ENCODE data around the gene BANF2.

DNA sequence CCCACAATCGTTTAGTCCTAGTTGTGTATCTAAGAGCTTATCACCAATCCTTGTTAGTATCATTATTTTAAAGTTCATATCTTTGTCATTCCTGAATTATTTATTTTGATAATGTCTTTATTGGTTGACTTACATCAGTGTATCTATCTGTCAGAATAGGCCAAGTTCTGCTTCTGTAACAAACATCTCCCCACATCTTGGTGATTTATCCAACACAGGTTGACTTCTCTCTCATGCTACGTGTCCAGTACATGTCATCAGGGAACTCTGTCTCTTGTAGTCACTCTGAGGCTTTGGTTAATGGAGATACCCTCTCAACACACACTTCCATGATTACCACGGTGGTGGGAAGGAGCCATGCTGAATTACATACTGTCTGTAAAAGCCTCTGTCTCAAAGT lies 38.4 kb downstream of the BANF2 start:
- no peak for TF ChIP-seq POLR2A (IDR thresholded peaks at IDR 0.05)
- TF ChIP-seq, protein P1, sequence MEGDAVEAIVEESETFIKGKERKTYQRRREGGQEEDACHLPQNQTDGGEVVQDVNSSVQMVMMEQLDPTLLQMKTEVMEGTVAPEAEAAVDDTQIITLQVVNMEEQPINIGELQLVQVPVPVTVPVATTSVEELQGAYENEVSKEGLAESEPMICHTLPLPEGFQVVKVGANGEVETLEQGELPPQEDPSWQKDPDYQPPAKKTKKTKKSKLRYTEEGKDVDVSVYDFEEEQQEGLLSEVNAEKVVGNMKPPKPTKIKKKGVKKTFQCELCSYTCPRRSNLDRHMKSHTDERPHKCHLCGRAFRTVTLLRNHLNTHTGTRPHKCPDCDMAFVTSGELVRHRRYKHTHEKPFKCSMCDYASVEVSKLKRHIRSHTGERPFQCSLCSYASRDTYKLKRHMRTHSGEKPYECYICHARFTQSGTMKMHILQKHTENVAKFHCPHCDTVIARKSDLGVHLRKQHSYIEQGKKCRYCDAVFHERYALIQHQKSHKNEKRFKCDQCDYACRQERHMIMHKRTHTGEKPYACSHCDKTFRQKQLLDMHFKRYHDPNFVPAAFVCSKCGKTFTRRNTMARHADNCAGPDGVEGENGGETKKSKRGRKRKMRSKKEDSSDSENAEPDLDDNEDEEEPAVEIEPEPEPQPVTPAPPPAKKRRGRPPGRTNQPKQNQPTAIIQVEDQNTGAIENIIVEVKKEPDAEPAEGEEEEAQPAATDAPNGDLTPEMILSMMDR (IDR thresholded peaks at IDR 0.05) = no peak

All from testis (tissue), 2 donors.